Measurements from ENCODE around the gene TTLL5. TPM values are rescaled to one million over a fixed set of nuclear protein-coding genes. Genes with fewer than 3 reads are reported as not detected.

The TTLL5 gene
- total RNA-seq, 1 experiment from 2014 or later = 35.7 TPM

GRCh38 chr14:75926431-75927115 is 265.5 kb downstream of the TTLL5 start:
- Histone ChIP-seq H4K8ac (replicated peaks; ENCODE audit: insufficient read length, low read depth, low read length) (no peak overlapping the region), H2AFZ (ENCODE audit: low read length) (no peak overlapping the region), H2AK5ac (ENCODE audit: insufficient read length, low read length) (no peak overlapping the region), H3K27me3 (ENCODE audit: insufficient read depth, low read length) (no peaks in the 10 kb centered on the region), H3K23me2 (ENCODE audit: insufficient read length, low read depth, low read length, poor library complexity, severe bottlenecking) (no peaks in the 10 kb centered on the region), H4K91ac (ENCODE audit: insufficient read length, low read depth, low read length) (no peak overlapping the region), H2BK5ac (ENCODE audit: insufficient read length, low read length) (no peak overlapping the region), H2BK120ac (ENCODE audit: low read depth, low read length, poor library complexity, severe bottlenecking) (no peak overlapping the region), H3K14ac (ENCODE audit: insufficient read depth, low read length) (no peak overlapping the region), H3K79me2 (ENCODE audit: insufficient read depth, low read length) (no peaks in the 10 kb centered on the region), H3K18ac (ENCODE audit: insufficient read length, low read depth, low read length) (no peak overlapping the region), H4K5ac (ENCODE audit: insufficient read length, low read depth, low read length) (no peak overlapping the region), H2BK20ac (ENCODE audit: low read depth, low read length, poor library complexity, severe bottlenecking) (no peak overlapping the region), H3K79me1 (ENCODE audit: insufficient read depth, low read depth, low read length, poor library complexity, severe bottlenecking) (no peaks in the 10 kb centered on the region), H3T11ph (ENCODE audit: low read length) (no peak overlapping the region), H3K56ac (ENCODE audit: insufficient read length, low read depth, low read length) (no peak overlapping the region), H3K9me3 (ENCODE audit: control insufficient read depth, low read depth, low read length) (no peaks in the 10 kb centered on the region), H2BK15ac (ENCODE audit: low read depth, low read length) (no peak overlapping the region), H3K23ac (ENCODE audit: insufficient read length, low read depth, low read length) (no peak overlapping the region), H3K27ac (ENCODE audit: insufficient read length, low read depth, low read length) (no peak overlapping the region), H3K4me2 (ENCODE audit: insufficient read depth, insufficient read length, low read length) (no peak overlapping the region), H4K20me1 (ENCODE audit: control insufficient read depth, insufficient read depth, insufficient read length) (no peaks in the 10 kb centered on the region), H2BK12ac (ENCODE audit: insufficient read length, low read depth, low read length) (no peak overlapping the region), H3K4ac (ENCODE audit: low read depth, low read length) (no peak overlapping the region), H3K4me1 (ENCODE audit: insufficient read depth, low read length) (no peaks in the 10 kb centered on the region), H3K9ac (ENCODE audit: extremely low read depth, insufficient read length, low read length) (no peak overlapping the region)
- no CpG with 5 or more reads among the region's 4 CpGs for WGBS (ENCODE audit: extremely low coverage, insufficient read length, low lambda C conversion rate)
- H3K9me3 Mint-ChIP-seq = peaks cover 7 to 9% of the 10 kb centered on the region in 2 experiments
- H3K36me3 Mint-ChIP-seq (ENCODE audit: insufficient read depth in 1 of 3, low read depth in 3 of 3) = peaks cover 5 to 9% (median 7%) of the 10 kb centered on the region in 3 experiments; a peak in 5 of 7 replicates
- H3K27ac Mint-ChIP-seq = no peak overlapping the region
- H3K4me3 Mint-ChIP-seq = no peak overlapping the region
- TF ChIP-seq, protein P1, sequence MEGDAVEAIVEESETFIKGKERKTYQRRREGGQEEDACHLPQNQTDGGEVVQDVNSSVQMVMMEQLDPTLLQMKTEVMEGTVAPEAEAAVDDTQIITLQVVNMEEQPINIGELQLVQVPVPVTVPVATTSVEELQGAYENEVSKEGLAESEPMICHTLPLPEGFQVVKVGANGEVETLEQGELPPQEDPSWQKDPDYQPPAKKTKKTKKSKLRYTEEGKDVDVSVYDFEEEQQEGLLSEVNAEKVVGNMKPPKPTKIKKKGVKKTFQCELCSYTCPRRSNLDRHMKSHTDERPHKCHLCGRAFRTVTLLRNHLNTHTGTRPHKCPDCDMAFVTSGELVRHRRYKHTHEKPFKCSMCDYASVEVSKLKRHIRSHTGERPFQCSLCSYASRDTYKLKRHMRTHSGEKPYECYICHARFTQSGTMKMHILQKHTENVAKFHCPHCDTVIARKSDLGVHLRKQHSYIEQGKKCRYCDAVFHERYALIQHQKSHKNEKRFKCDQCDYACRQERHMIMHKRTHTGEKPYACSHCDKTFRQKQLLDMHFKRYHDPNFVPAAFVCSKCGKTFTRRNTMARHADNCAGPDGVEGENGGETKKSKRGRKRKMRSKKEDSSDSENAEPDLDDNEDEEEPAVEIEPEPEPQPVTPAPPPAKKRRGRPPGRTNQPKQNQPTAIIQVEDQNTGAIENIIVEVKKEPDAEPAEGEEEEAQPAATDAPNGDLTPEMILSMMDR (conservative IDR thresholded peaks at IDR 0.05) = peak; percentile 33; the same call in 1 of the 3 replicates
- H3K4me1 Mint-ChIP-seq = peaks cover 0 to 9% of the 10 kb centered on the region in 2 experiments; a peak in 3 of 4 replicates
- no peaks in the 10 kb centered on the region; the same call in 1 of the 2 replicates for H3K27me3 Mint-ChIP-seq (ENCODE audit: low read depth)
- DNase-seq = no peak
